Measurements from ENCODE around the gene SMIM29. TPM values are rescaled to one million over a fixed set of nuclear protein-coding genes. Genes with fewer than 3 reads are reported as not detected.

SMIM29 gene
- polyA plus RNA-seq, 1 donor (not counting 4 experiments of a cell fraction or from before 2014, with no cell fraction given), result 27.4 TPM

GRCh38 chr6:34231566-34232336 lies 17.1 kb downstream of the SMIM29 start:
- Histone ChIP-seq H3K4me2 (ENCODE audit: control insufficient read depth, extremely low read depth, insufficient read depth, low read depth, low read length) (no peak overlapping the region), H3K9me1 (ENCODE audit: control insufficient read depth, extremely low read depth, insufficient read depth, low read length) (no peaks in the 10 kb centered on the region), H3K36me3 (ENCODE audit: control insufficient read depth in 2 of 2, extremely low read depth in 1 of 2, insufficient read depth in 2 of 2, low read length in 2 of 2) (no peaks in the 10 kb centered on the region), H3K9me3 (ENCODE audit: control insufficient read depth, low read depth, low read length) (no peaks in the 10 kb centered on the region), H4K20me1 (ENCODE audit: control insufficient read depth, extremely low read depth, insufficient read depth, low read length) (no peaks in the 10 kb centered on the region), H3K4me1 (ENCODE audit: control insufficient read depth, extremely low read depth, insufficient read depth, low read length) (peaks cover 34% of the 10 kb centered on the region), H3K79me2 (ENCODE audit: control insufficient read depth, insufficient read depth, low read length) (no peaks in the 10 kb centered on the region), H3K9ac (ENCODE audit: control insufficient read depth, extremely low read depth, insufficient read depth, low read length) (no peak overlapping the region), H2AFZ (ENCODE audit: control insufficient read depth, low read length) (no peak overlapping the region), H3K27me3 (ENCODE audit: control insufficient read depth, extremely low read depth, insufficient read depth, low read length) (no peaks in the 10 kb centered on the region), H3K4me3 (ENCODE audit: control insufficient read depth in 2 of 3, extremely low read depth in 1 of 3, insufficient read depth in 2 of 3, low read depth in 1 of 3, low read length in 3 of 3) (no peak overlapping the region), H3K27ac (ENCODE audit: control insufficient read depth, insufficient read depth, low read length) (no peak overlapping the region)
- dilution Hi-C loops (cut with MboI; ENCODE audit: extremely low pct_ligation_motif_present, low sequenced_read_pairs), result no loop called here
- TF ChIP-seq CTCF (optimal IDR thresholded peaks at IDR 0.05 in 1 of 3, IDR thresholded peaks at IDR 0.05 in 1 of 3, conservative IDR thresholded peaks at IDR 0.05 in 1 of 3; ENCODE audit: extremely low read depth in 1 of 3, insufficient read depth in 2 of 3, low read length in 3 of 3) (no peak), EZH2 (IDR thresholded peaks at IDR 0.05; ENCODE audit: low read length) (no peak)
- DNase-seq (ENCODE audit: low read depth, low spot score) (no peak), FAIRE-seq (no peak)

GRCh38 chr6:34230653-34231371 lies 18.0 kb downstream of the SMIM29 start:
- no peak for TF ChIP-seq CTCF (optimal IDR thresholded peaks at IDR 0.05 in 1 of 3, IDR thresholded peaks at IDR 0.05 in 1 of 3, conservative IDR thresholded peaks at IDR 0.05 in 1 of 3; ENCODE audit: extremely low read depth in 1 of 3, insufficient read depth in 2 of 3, low read length in 3 of 3)
- no peak for TF ChIP-seq EZH2 (IDR thresholded peaks at IDR 0.05; ENCODE audit: low read length)
- Histone ChIP-seq H3K4me1 (ENCODE audit: control insufficient read depth, extremely low read depth, insufficient read depth, low read length) (peaks cover 37% of the 10 kb centered on the region), H3K9me3 (ENCODE audit: control insufficient read depth, low read depth, low read length) (no peaks in the 10 kb centered on the region), H3K79me2 (ENCODE audit: control insufficient read depth, insufficient read depth, low read length) (no peaks in the 10 kb centered on the region), H3K9me1 (ENCODE audit: control insufficient read depth, extremely low read depth, insufficient read depth, low read length) (no peaks in the 10 kb centered on the region), H3K9ac (ENCODE audit: control insufficient read depth, extremely low read depth, insufficient read depth, low read length) (no peak overlapping the region), H3K4me2 (ENCODE audit: control insufficient read depth, extremely low read depth, insufficient read depth, low read depth, low read length) (no peak overlapping the region), H3K27me3 (ENCODE audit: control insufficient read depth, extremely low read depth, insufficient read depth, low read length) (no peaks in the 10 kb centered on the region), H3K4me3 (ENCODE audit: control insufficient read depth in 2 of 3, extremely low read depth in 1 of 3, insufficient read depth in 2 of 3, low read depth in 1 of 3, low read length in 3 of 3) (no peak overlapping the region), H4K20me1 (ENCODE audit: control insufficient read depth, extremely low read depth, insufficient read depth, low read length) (no peaks in the 10 kb centered on the region), H3K27ac (ENCODE audit: control insufficient read depth, insufficient read depth, low read length) (no peak overlapping the region), H3K36me3 (ENCODE audit: control insufficient read depth in 2 of 2, extremely low read depth in 1 of 2, insufficient read depth in 2 of 2, low read length in 2 of 2) (no peaks in the 10 kb centered on the region), H2AFZ (ENCODE audit: control insufficient read depth, low read length) (no peak overlapping the region)
- no peak for DNase-seq (ENCODE audit: low read depth, low spot score)
- dilution Hi-C loops (cut with MboI; ENCODE audit: extremely low pct_ligation_motif_present, low sequenced_read_pairs), result no loop called here
- FAIRE-seq, result no peak
